Measurements from ENCODE around the gene EMP2. TPM values are rescaled to one million over a fixed set of nuclear protein-coding genes. Genes with fewer than 3 reads are reported as not detected.

The EMP2 gene
- total RNA-seq, 1 experiment from 2014 or later: not detected

- H3K27ac ChIP-seq (ENCODE audit: low read length): no peak overlapping the region
- no peaks in the 10 kb centered on the region for H3K79me2 ChIP-seq (ENCODE audit: low read length)
- H3K9me3 ChIP-seq (ENCODE audit: low read length): no peaks in the 10 kb centered on the region; the same call in 1 of the 2 replicates
- H2AFZ ChIP-seq (ENCODE audit: low read length): no peak overlapping the region
- DNase-seq: no peak
- H3K27me3 ChIP-seq (ENCODE audit: low read length): no peaks in the 10 kb centered on the region
- peaks cover 6% of the 10 kb centered on the region; the same call in 1 of the 2 replicates for H3K36me3 ChIP-seq (ENCODE audit: insufficient read depth, low read length)
- H3K4me3 ChIP-seq (ENCODE audit: low read length): no peak overlapping the region
- H3K9ac ChIP-seq (ENCODE audit: low read length): no peak overlapping the region
- H3K9me2 ChIP-seq (replicated peaks; ENCODE audit: insufficient read depth, low read length): no peaks in the 10 kb centered on the region
- H4K20me1 ChIP-seq (ENCODE audit: insufficient read depth, low read depth, low read length): no peaks in the 10 kb centered on the region
- H3K4me1 ChIP-seq (ENCODE audit: low read length): no peaks in the 10 kb centered on the region
- no peak overlapping the region for H3K4me2 ChIP-seq (ENCODE audit: low read depth, low read length, poor library complexity, severe bottlenecking)
Observed at GRCh38 chr16:10480151-10480550, 100.2 kb downstream of the EMP2 start.

Small RNAs within 50 kb of the gene (small RNA-seq; reads per million reads assigned to genes)
- not detected for gene RNU6-633P

Other genes starting within 250 kb of the EMP2 start
- 31.0 and 57.3 TPM in 2 replicates for gene ATF7IP2, start 194.5 kb downstream of the EMP2 start, total RNA-seq (2014; rRNA removed; shearing (Covaris generic); ENCODE audit: low replicate concordance)
- 1.6 and 2.6 TPM in 2 replicates for gene TEKT5, start 114.3 kb upstream of the EMP2 start, total RNA-seq (2014; rRNA removed; shearing (Covaris generic); ENCODE audit: low replicate concordance)
- gene NUBP1, start 163.2 kb upstream of the EMP2 start, total RNA-seq (2014; rRNA removed; shearing (Covaris generic); ENCODE audit: low replicate concordance): 17.7 and 23.1 TPM in 2 replicates
- gene TVP23A, start 238.2 kb upstream of the EMP2 start, total RNA-seq (2014; rRNA removed; shearing (Covaris generic); ENCODE audit: low replicate concordance): not detected in 2 replicates